Superior temporal gyrus (tissue), 1 donor: ENCODE results near the gene GPR63.

Experiments used
- DNase-seq: peaks from one replicate; pipeline ENCODE4 v3.0.0-alpha.2; 2016; ENCODE audit errors: extremely low spot score

Gene GPR63

DNA sequence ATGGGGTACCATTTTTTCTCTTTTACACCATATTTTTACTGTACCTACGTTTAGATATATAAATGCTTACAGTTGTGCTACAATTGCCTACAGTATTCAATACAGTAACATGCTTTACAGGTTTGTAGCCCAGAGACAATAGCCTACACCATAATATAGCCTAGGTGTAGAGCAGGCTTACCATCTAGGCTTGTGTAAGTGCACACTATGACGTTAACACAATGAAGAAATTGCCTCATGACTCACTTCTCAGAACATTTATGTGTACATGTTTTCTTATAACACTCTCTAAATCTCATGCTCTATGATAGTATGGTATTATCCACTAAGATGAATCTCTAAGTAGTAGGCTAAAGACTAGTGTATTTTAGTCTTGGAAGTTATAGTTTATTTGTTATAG lies 13.5 kb downstream of the GPR63 start:
- DNase-seq = no peak

GRCh38 chr6:96821034-96821433 lies 16.2 kb downstream of the GPR63 start:
- DNase-seq = no peak

DNA sequence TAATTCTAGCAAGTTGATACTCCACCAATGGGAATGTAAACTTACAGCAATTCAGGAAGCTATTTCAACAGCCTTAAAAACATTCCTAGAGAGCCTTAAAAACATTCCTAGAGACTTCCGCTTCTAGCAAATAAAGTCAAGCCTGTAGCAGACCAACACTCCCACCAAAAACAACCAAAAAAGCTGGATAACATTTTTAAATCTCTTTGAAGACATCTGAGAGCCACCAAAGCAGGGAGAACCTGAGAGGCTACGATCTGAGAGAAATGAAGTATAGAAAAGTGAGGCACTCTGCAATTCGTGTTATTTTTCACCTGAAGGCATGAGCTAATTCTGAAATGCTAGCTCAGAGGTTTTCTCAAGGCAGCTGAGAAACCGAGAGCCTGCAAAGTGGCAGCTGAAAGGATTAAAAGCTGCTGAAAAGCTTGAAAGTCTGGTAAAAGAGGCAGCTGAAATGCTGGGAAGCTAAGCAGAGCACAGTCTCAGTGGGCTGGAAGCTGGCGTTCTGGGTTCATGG lies 20.9 kb downstream of the GPR63 start:
- no peak for DNase-seq

- DNase-seq = no peak
Measured at GRCh38 chr6:96814625-96815024, 22.7 kb downstream of the GPR63 start.

DNA sequence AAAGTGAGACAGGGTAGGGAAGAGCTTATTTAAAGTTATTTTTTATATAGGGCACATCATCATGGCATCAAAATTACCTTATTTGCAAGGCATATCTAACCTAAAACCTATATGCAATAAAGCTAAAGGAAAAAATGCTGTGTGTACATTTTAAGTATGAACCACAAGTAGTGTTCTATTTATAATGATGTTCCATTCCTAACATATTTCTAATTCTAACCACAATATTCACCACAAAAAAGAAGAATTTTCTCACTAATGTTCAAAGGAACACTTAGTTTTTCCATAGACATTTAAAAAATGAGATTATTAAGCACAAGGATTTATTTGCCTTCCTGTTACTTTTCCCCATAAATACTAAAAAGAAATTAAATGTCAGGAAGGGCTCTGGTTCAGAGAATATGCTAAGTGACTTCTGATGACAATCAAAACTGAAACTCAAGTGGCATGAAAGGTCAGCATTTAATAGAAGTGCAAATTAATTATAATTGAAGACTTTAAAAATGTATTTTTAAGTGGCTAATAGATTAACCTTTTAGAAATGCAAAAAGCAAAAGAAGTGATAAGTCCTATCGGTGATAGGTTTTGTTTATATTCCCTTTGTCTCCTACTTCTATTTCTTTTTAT lies 25.1 kb downstream of the GPR63 start:
- no peak for DNase-seq

GRCh38 chr6:96811670-96812069 lies 25.6 kb downstream of the GPR63 start:
- DNase-seq = no peak

- DNase-seq = no peak
Measured at GRCh38 chr6:96811136-96811535, 26.1 kb downstream of the GPR63 start.

- DNase-seq = no peak
Measured at GRCh38 chr6:96809119-96809518, 28.2 kb downstream of the GPR63 start.

DNA sequence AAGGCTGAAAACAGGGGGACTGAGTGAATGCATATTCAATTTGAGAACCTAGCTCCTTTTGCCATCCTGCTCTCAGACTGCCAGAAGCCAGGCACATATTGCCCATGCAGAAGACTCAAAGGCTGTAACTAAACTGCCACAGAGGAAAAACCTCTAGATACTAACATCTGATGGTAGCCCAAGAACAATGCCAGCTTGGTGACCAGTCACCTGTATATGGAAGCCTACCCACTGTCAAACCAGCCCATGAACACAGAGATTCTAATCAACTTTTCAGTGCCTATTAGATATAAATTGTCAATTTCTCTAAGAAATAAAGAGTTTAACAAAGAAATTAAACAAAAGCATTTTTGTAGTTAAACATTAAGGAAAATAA lies 34.2 kb downstream of the GPR63 start:
- DNase-seq = no peak

- no peak for DNase-seq
Measured at GRCh38 chr6:96795481-96795880, 41.8 kb downstream of the GPR63 start.

DNA sequence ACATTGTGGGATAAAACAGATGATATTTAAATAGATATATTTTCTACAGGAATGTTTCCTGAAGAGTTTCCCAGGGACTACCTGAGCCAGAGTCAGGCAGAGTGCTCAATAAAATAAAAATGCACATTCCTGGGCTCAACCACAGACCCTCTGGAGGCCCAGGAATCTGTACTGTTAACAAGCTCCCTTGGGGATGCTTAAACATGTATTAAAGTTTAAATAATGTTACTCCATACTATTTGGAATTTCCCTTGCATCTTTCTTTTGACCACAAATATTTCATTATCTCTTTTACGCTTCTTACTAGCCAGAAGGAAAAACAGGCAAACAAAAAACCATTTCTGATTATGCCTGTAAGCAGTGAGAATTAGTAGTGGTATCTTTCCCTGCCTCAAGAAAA lies 42.3 kb downstream of the GPR63 start:
- DNase-seq = no peak

- no peak for DNase-seq
Measured at GRCh38 chr6:96792561-96793190, 44.6 kb downstream of the GPR63 start.

GRCh38 chr6:96789871-96790270 lies 47.4 kb downstream of the GPR63 start:
- no peak for DNase-seq

GRCh38 chr6:96787846-96788580 lies 49.3 kb downstream of the GPR63 start:
- no peak for DNase-seq

DNA sequence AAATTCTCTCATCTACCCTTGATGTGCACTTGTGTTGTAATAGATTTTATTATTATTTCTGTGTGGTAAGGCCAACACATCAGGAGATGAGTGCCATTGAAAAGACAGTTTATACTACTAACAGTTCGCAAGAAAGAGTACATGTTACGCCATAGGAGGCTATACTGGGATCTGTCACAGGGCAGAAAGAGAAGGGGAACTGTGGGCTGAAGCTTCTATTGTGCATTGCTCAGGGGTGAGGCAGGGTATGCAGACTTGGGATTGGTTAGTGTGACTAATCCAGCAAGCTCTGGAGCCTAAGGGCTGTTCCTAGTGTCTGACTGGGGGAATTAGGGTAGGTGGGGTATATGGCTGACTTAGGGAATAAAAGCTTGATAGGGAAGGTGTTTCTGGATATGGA lies 50.9 kb downstream of the GPR63 start:
- DNase-seq = no peak

DNA sequence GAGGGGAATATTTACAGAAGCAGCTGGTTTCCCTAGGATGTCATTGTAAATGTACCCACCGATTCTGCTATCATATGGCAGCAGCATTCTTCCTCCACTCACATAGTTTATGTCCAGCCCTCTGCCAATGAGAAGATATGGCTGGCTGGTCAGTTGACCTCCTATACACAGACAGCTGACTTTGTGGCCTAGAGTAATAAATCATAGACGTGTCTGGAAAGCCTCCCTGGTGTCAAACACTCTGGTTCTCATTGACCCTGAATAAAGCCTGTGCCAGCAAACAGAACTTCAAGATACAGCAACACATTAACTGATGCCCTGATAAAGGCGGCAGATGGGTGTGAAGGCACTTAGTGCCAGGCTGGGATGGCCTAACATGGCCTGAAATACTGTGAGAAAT lies 52.6 kb downstream of the GPR63 start:
- DNase-seq = no peak

- DNase-seq = no peak
Measured at GRCh38 chr6:96783307-96783706, 54.0 kb downstream of the GPR63 start.

- DNase-seq = no peak
Measured at GRCh38 chr6:96781557-96781956, 55.7 kb downstream of the GPR63 start.

DNA sequence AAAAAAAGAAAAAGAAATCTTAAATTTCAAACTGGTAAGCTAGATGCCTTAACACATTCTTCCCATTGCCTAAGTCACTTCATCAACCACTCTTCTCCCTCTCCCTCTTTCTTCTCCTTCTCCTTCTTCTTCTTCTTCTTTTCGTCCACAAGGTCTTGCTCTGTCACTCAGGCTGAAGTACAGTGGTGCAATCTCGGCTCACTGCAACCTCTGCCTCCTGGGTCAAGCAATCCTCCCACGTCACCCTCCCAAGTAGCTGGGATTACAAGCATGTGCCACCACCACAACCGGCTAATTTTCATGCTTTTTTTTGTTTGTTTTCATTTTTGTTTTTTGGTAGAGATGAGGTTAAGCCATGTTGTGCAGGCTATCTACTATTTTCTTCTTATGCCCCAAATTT lies 60.2 kb downstream of the GPR63 start:
- no peak for DNase-seq

DNA sequence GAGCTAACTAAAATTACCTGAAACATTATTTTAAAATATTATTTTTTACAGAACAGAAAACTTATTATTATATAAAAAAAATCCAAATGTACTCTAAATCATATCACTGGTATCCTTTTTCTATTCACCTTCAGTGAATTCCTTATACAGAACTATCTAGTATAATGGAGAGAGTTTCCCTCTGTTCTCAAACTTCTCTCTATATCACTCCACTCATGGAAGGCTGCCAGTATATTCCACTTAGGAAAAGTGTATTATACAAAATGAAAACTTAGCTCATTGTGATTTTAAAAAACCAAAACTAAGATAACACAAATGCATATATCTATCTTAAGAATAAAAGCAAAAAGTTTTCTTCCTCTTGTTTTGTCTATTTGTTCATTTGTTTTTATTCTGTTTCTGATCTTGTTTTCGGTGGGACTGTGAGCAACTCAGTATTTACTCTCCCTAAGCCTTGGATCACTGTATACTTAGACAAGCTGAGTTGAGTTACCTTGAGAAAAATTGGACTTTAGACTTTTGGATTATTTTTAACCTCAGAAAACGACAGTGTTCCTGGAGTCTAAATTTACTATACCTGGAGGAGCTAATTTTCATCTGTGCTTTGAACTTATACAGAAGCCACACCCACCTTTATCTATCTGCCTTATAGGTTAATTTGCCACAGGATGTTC lies 61.4 kb downstream of the GPR63 start:
- no peak for DNase-seq

GRCh38 chr6:96766769-96767168 lies 70.5 kb downstream of the GPR63 start:
- DNase-seq = no peak

DNA sequence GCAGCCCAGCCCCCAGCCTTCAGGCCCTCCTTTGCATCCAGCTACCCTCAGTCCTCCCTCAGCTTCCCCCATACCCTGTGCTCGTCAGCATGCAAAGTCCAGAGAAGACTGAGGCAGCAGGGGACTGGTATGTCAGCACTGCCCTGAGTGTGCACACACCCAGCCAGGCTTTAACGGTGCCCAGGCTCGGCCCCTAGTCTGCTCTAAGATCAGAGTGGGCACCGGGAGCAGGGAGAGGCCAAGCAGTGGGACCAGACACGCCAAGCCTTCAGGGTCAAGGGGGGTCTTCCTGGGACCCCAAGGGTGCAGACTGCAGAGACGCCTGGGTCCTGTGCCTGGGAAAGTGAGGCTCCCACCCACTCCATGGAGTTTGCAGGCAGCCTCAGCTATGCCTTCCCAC lies 74.7 kb downstream of the GPR63 start:
- no peak for DNase-seq

DNA sequence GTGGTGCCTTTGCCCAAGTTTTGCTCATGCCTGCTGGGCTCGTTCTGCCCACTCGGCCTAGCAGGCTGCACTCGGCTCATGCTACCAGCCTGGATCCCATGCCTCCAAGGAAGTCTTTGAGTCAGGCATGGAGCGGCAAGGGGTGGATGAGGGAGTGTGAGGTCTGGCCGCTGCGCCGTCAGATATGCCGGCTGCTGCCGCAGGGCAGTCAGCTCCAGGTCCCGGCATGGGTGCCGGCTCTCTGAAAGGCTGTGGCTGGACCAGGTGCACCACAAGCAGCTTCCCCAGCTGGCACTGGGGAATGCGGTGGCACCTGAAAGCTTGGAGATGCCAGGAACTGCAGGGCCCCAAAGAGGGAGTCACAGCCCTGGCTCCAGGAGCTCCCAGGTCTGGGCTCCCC lies 75.5 kb downstream of the GPR63 start:
- no peak for DNase-seq
